CD14-positive monocyte (primary cell): ENCODE measurements around the gene GRK6. TPM values are rescaled to one million over a fixed set of nuclear protein-coding genes. Genes with fewer than 3 reads are reported as not detected.

ENCODE experiments used
- DNase-seq, 3 donors: peaks; one replicate each; pipeline ENCODE4 v3.0.0-alpha.2; 2011 to 2022
- H2AFZ ChIP-seq: 2 replicates; pipeline ENCODE4 v1.6.0; 2012; ENCODE audit warnings: mild to moderate bottlenecking, low read depth, low read length, inconsistent platforms; ENCODE audit not compliant: insufficient read depth, poor library complexity, severe bottlenecking
- H3K27ac ChIP-seq, 2 donors: 1 replicate in 1 of 2; 2 replicates in 1 of 2; pipeline ENCODE4 v1.5.1; 2012 to 2013; ENCODE audit warnings: low read length in 2 of 2, control low read depth in 1 of 2, inconsistent platforms in 1 of 2, low read depth in 1 of 2, mild to moderate bottlenecking in 1 of 2
- H3K27me3 ChIP-seq, 2 donors: one replicate each; pipeline versions ENCODE4 v1.6.0 to v1.6.1; 2011 to 2013; ENCODE audit warnings: low read length in 2 of 2; ENCODE audit not compliant: control insufficient read depth in 2 of 2, insufficient read depth in 2 of 2
- H3K36me3 ChIP-seq, 2 donors: replicated peaks in 1 of 2; 1 replicate in 1 of 2; 2 replicates in 1 of 2; pipeline versions ENCODE4 v1.5.1 to v1.6.1; 2012 to 2013; ENCODE audit warnings: low read length in 2 of 2, control low read depth in 1 of 2, inconsistent platforms in 1 of 2, mild to moderate bottlenecking in 1 of 2; ENCODE audit not compliant: insufficient read depth in 2 of 2, control insufficient read depth in 1 of 2
- H3K4me1 ChIP-seq, 2 donors: 1 replicate in 1 of 2; 2 replicates in 1 of 2; pipeline versions ENCODE4 v1.5.1 to v1.6.1; 2012 to 2013; ENCODE audit warnings: low read length in 2 of 2, control low read depth in 1 of 2, inconsistent platforms in 1 of 2, mild to moderate bottlenecking in 1 of 2, moderate library complexity in 1 of 2; ENCODE audit not compliant: insufficient read depth in 2 of 2, control insufficient read depth in 1 of 2
- H3K4me2 ChIP-seq: replicated peaks from 2 replicates; pipeline ENCODE3; 2012; ENCODE audit warnings: low read length, moderate library complexity, mild to moderate bottlenecking; ENCODE audit not compliant: poor library complexity, severe bottlenecking; ENCODE audit errors: extremely low read depth
- H3K4me3 ChIP-seq, 3 experiments: fragments of 200-600 bp in 1 of 3; sonication (generic) in 1 of 3; replicated peaks in 1 of 3; 1 replicate in 2 of 3; 2 replicates in 1 of 3; pipeline ENCODE4 v1.5.1; 2011 to 2013; ENCODE audit warnings: low read length in 3 of 3, mild to moderate bottlenecking in 3 of 3, control low read depth in 2 of 3, low read depth in 2 of 3, inconsistent platforms in 1 of 3, moderate library complexity in 1 of 3
- H3K79me2 ChIP-seq: 2 replicates; pipeline ENCODE4 v1.6.0; 2012; ENCODE audit warnings: mild to moderate bottlenecking, control low read depth, inconsistent platforms, low read length, moderate library complexity; ENCODE audit not compliant: insufficient read depth
- H3K9ac ChIP-seq: 2 replicates; pipeline ENCODE4 v1.6.0; 2017; ENCODE audit warnings: low read length, mild to moderate bottlenecking; ENCODE audit not compliant: insufficient read depth, poor library complexity, severe bottlenecking
- H3K9me3 ChIP-seq, 2 donors: replicated peaks in 1 of 2; 1 replicate in 1 of 2; 2 replicates in 1 of 2; pipeline versions ENCODE4 v1.5.1 to v1.6.1; 2012 to 2013; ENCODE audit warnings: low read length in 2 of 2, control low read depth in 1 of 2; ENCODE audit not compliant: control insufficient read depth in 1 of 2, insufficient read depth in 1 of 2
- H4K20me1 ChIP-seq: 2 replicates; pipeline ENCODE4 v1.6.0; 2012; ENCODE audit warnings: mild to moderate bottlenecking, low read length, control low read depth, moderate library complexity; ENCODE audit not compliant: insufficient read depth
- H3K27ac Mint-ChIP-seq, 7 donors: one replicate each; pipeline ENCODE4 v1.8.0; 2020; ENCODE audit warnings: mild to moderate bottlenecking in 7 of 7, mixed read lengths in 7 of 7, moderate library complexity in 6 of 7, inconsistent platforms in 2 of 7
- H3K27me3 Mint-ChIP-seq, 3 donors: one replicate each; pipeline ENCODE4 v1.8.0; 2021 to 2022; ENCODE audit warnings: low read depth in 3 of 3, mild to moderate bottlenecking in 3 of 3, mixed read lengths in 3 of 3, moderate library complexity in 3 of 3, inconsistent platforms in 1 of 3
- H3K36me3 Mint-ChIP-seq, 2 donors: one replicate each; pipeline ENCODE4 v1.8.0; 2020; ENCODE audit warnings: mixed read lengths in 2 of 2, inconsistent platforms in 1 of 2, mild to moderate bottlenecking in 1 of 2
- H3K4me1 Mint-ChIP-seq: one replicate; pipeline ENCODE4 v1.8.0; 2020; ENCODE audit warnings: mild to moderate bottlenecking, mixed read lengths
- H3K4me3 Mint-ChIP-seq, 2 donors: one replicate each; pipeline ENCODE4 v1.8.0; 2020; ENCODE audit warnings: mild to moderate bottlenecking in 2 of 2, mixed read lengths in 2 of 2, moderate library complexity in 1 of 2
- H3K9me3 Mint-ChIP-seq, 7 donors: one replicate each; pipeline ENCODE4 v1.8.0; 2020 to 2022; ENCODE audit warnings: mixed read lengths in 7 of 7, mild to moderate bottlenecking in 6 of 7, moderate library complexity in 6 of 7, inconsistent platforms in 2 of 7
- CTCF ChIP-seq: fragments of 200-600 bp; IDR thresholded peaks from one replicate; pipeline ENCODE4 v1.8.0; 2022; ENCODE audit warnings: antibody characterized with exemption, mild to moderate bottlenecking
- WGBS: methylation state at CpG from one replicate; pipeline ENCODE4 v1.1.5; 2013; ENCODE audit warnings: missing lambda C conversion rate; ENCODE audit not compliant: insufficient coverage; 5-methylcytosine and 5-hydroxymethylcytosine counted together
- intact Hi-C, 2 donors: fragments of 100-400 bp; cut with micrococcal nuclease; formaldehyde crosslinking; loops; one replicate each; pipeline versions ENCODE4 v1.15.0 to v1.15.1; 2023
- polyA plus RNA-seq, 3 donors: library from polyadenylated mRNA; depleted of rRNA in 1 of 3; unstranded in 2 of 3; stranded (reverse) in 1 of 3; fragments of 300-500 nt in 2 of 3; fragments of >200 nt in 1 of 3; fragmentation: Illumina TruSeq in 2 of 3; gene quantifications; 1 replicate in 2 of 3; 2 replicates in 1 of 3; pipeline ENCODE4 v1.2.3, GENCODE V29; 2012 to 2021

GRK6 gene
- polyA plus RNA-seq, 3 donors = 41.6 to 101 (median 63.4) TPM

GRCh38 chr5:177428574-177429217 lies 2.2 kb downstream of the GRK6 start:
- H3K9me3 Mint-ChIP-seq = no peaks in the 10 kb centered on the region
- intact Hi-C loops = loop anchor here in 1 of 2 donors (2.0 to 5.0 kb wide), 3 partner anchors 24 to 36 kb away; no protein-coding TSS in a partner anchor
- Histone ChIP-seq H3K4me3 (peak overlapping the region; percentile 80 to 99 (median 95)), H3K9ac (peak overlapping the region; percentile 98), H4K20me1 (peaks cover 45% of the 10 kb centered on the region), H3K79me2 (peaks cover 67% of the 10 kb centered on the region), H3K9me3 (no peaks in the 10 kb centered on the region), H2AFZ (no peak overlapping the region), H3K36me3 (peaks cover 32 to 39% of the 10 kb centered on the region in 2 donors), H3K4me1 (peaks cover 69 to 81% of the 10 kb centered on the region in 2 donors), H3K27ac (peak overlapping the region; percentile 98 to 100), H3K4me2 (peak overlapping the region; percentile 100), H3K27me3 (no peaks in the 10 kb centered on the region)
- peak in 2 of 3 donors; percentile 45 to 54 for DNase-seq
- peak overlapping the region; percentile 95 for H3K4me3 Mint-ChIP-seq
- peak overlapping the region; percentile 99 to 100 (median 99) for H3K27ac Mint-ChIP-seq
- H3K36me3 Mint-ChIP-seq = peaks cover 27 to 56% of the 10 kb centered on the region in 2 donors
- 27% methylated on average over 4 of the region's 10 CpGs for WGBS
- H3K4me1 Mint-ChIP-seq = peaks cover 58% of the 10 kb centered on the region
- peaks cover 0 to 1% (median 0%) of the 10 kb centered on the region in 3 donors for H3K27me3 Mint-ChIP-seq
- TF ChIP-seq CTCF = no peak

- H3K4me1 ChIP-seq = peaks cover 69 to 81% of the 10 kb centered on the region in 2 donors
- peaks cover 53% of the 10 kb centered on the region for H4K20me1 ChIP-seq
- peak; percentile 98 to 100 (median 99) for DNase-seq
- Mint-ChIP-seq H3K36me3 (peaks cover 34 to 63% of the 10 kb centered on the region in 2 donors), H3K9me3 (no peaks in the 10 kb centered on the region), H3K27me3 (peaks cover 0 to 1% (median 0%) of the 10 kb centered on the region in 3 donors), H3K4me1 (peaks cover 58% of the 10 kb centered on the region), H3K27ac (peak overlapping the region; percentile 99 to 100 (median 99)), H3K4me3 (peak overlapping the region; percentile 95)
- peak overlapping the region; percentile 80 to 99 (median 95) for H3K4me3 ChIP-seq
- peaks cover 39 to 46% of the 10 kb centered on the region in 2 donors for H3K36me3 ChIP-seq
- intact Hi-C loops = loop anchor here in 1 of 2 donors (2.0 to 5.0 kb wide), 4 partner anchors 15 to 37 kb away; no protein-coding TSS in a partner anchor
- H3K4me2 ChIP-seq = peak overlapping the region; percentile 100
- H3K79me2 ChIP-seq = peaks cover 74% of the 10 kb centered on the region
- no peaks in the 10 kb centered on the region for H3K27me3 ChIP-seq
- no peak for TF ChIP-seq CTCF
- no peak overlapping the region for H2AFZ ChIP-seq
- 17% methylated on average over 3 of the region's 6 CpGs for WGBS
- no peaks in the 10 kb centered on the region for H3K9me3 ChIP-seq
- H3K27ac ChIP-seq = peak overlapping the region; percentile 98 to 100
- H3K9ac ChIP-seq = peak overlapping the region; percentile 98
Measured at GRCh38 chr5:177429248-177430040, 3.0 kb downstream of the GRK6 start.
